DOHH2 (cell line): ENCODE results near the gene COL5A1.

Experiments
- H3F3A ChIP-seq: fragments of 200-600 bp; sonication (generic), shearing (Covaris generic); 2 replicates; pipeline ENCODE4 v1.6.0; 2016; ENCODE audit warnings: antibody characterized with exemption, mild to moderate bottlenecking; ENCODE audit not compliant: control insufficient read depth, insufficient read depth
- H3K27ac ChIP-seq: fragments of 200-600 bp; sonication (generic); 2 replicates; pipeline ENCODE4 v1.5.1; 2014; ENCODE audit warnings: low read depth, mild to moderate bottlenecking, low read length, moderate library complexity
- H3K27me3 ChIP-seq: fragments of 200-600 bp; sonication (generic); 2 replicates; pipeline ENCODE4 v1.6.1; 2014; ENCODE audit warnings: mild to moderate bottlenecking, low read length, mixed read lengths; ENCODE audit not compliant: control insufficient read depth
- H3K36me3 ChIP-seq: fragments of 200-600 bp; sonication (generic); 2 replicates; pipeline ENCODE4 v1.6.1; 2014; ENCODE audit warnings: mild to moderate bottlenecking, low read length, moderate library complexity, mixed read lengths; ENCODE audit not compliant: control insufficient read depth
- H3K4me1 ChIP-seq: fragments of 200-600 bp; sonication (generic); 2 replicates; pipeline ENCODE4 v1.6.1; 2014; ENCODE audit warnings: mild to moderate bottlenecking, low read length, mixed read lengths; ENCODE audit not compliant: control insufficient read depth
- H3K4me2 ChIP-seq: fragments of 200-600 bp; sonication (generic); 2 replicates; pipeline ENCODE4 v1.6.0; 2014; ENCODE audit warnings: mild to moderate bottlenecking, low read length, moderate library complexity
- H3K4me3 ChIP-seq: fragments of 200-600 bp; sonication (generic); 2 replicates; pipeline ENCODE4 v1.5.1; 2014; ENCODE audit warnings: mild to moderate bottlenecking, low read length, mixed read lengths
- H3K79me2 ChIP-seq: fragments of 200-600 bp; sonication (generic); 2 replicates; pipeline ENCODE4 v1.6.1; 2014; ENCODE audit warnings: mild to moderate bottlenecking, low read length, mixed read lengths; ENCODE audit not compliant: control insufficient read depth
- H3K9me2 ChIP-seq: fragments of 200-600 bp; sonication (generic); replicated peaks from 2 replicates; pipeline ENCODE4 v1.6.1; 2014; ENCODE audit warnings: mild to moderate bottlenecking, low read length, mixed read lengths; ENCODE audit not compliant: control insufficient read depth
- H3K9me3 ChIP-seq: fragments of 200-600 bp; sonication (generic); 2 replicates; pipeline ENCODE4 v1.6.1; 2014; ENCODE audit warnings: antibody characterized with exemption, low read length, mixed read lengths; ENCODE audit not compliant: control insufficient read depth, insufficient read depth
- H4K20me1 ChIP-seq: fragments of 200-600 bp; sonication (generic); 2 replicates; pipeline ENCODE4 v1.6.0; 2014; ENCODE audit warnings: low read depth, mild to moderate bottlenecking, antibody characterized with exemption, low read length, moderate library complexity; ENCODE audit not compliant: control insufficient read depth, insufficient read depth
- EZH2phosphoT487 ChIP-seq: fragments of 200-600 bp; sonication (generic); IDR thresholded peaks from 2 replicates; pipeline ENCODE4 v1.6.1; 2017; ENCODE audit warnings: borderline replicate concordance, mild to moderate bottlenecking, antibody characterized with exemption, low read length, moderate library complexity, mixed read lengths
- TF ChIP-seq, protein P1 (sequence below): fragments of 200-600 bp; sonication (generic); IDR thresholded peaks from one replicate; pipeline ENCODE4 v1.5.1; 2014; ENCODE audit warnings: antibody characterized with exemption, mild to moderate bottlenecking, low read depth, low read length; ENCODE audit not compliant: poor library complexity, severe bottlenecking

The COL5A1 gene

GRCh38 chr9:134624621-134625181 lies 16.9 kb upstream of the COL5A1 start:
- H3K27ac ChIP-seq = no peak overlapping the region
- no peak overlapping the region for H3K4me2 ChIP-seq

DNA sequence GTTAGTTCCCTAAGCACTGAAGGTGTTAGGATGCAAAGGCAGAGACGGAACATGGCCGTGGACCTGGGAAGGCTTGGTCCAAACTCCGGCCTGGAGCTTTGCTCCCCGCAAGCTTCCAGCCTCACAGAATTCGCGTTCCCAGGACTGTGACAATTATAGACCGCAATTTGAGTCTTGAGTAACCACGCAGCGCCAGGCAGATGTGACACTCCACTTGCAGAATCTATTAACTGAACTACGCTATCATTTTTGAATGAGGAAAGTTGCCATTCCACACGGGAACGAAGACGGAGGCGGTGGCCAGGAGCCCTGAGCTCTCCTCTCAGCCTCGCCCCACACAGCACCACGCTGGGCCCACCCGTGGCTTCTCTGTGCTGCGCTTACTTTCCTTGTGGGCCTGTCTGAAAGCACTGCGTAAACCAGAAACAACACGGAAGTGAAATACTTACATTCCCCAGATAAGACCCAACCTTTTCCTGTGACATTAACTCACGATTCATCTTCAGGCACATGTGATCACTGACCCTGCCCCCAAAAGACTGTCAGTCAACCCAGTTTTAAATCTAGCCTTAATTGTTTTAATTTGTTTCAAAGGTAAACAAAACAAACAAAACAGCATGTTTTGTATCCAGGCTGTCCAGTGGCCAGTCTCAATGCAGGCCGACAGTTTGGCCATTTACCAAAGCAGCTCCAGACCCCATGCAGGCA lies 16.1 kb upstream of the COL5A1 start:
- Histone ChIP-seq H3K36me3 (no peaks in the 10 kb centered on the region), H3K4me2 (no peak overlapping the region), H3K27ac (no peak overlapping the region), H4K20me1 (no peaks in the 10 kb centered on the region), H3K4me3 (no peak overlapping the region), H3K79me2 (no peaks in the 10 kb centered on the region), H3K4me1 (no peaks in the 10 kb centered on the region), H3K27me3 (no peaks in the 10 kb centered on the region), H3K9me2 (no peaks in the 10 kb centered on the region), H3K9me3 (no peaks in the 10 kb centered on the region), H3F3A (no peaks in the 10 kb centered on the region)
- TF ChIP-seq EZH2phosphoT487 = no peak
- TF ChIP-seq, protein P1, sequence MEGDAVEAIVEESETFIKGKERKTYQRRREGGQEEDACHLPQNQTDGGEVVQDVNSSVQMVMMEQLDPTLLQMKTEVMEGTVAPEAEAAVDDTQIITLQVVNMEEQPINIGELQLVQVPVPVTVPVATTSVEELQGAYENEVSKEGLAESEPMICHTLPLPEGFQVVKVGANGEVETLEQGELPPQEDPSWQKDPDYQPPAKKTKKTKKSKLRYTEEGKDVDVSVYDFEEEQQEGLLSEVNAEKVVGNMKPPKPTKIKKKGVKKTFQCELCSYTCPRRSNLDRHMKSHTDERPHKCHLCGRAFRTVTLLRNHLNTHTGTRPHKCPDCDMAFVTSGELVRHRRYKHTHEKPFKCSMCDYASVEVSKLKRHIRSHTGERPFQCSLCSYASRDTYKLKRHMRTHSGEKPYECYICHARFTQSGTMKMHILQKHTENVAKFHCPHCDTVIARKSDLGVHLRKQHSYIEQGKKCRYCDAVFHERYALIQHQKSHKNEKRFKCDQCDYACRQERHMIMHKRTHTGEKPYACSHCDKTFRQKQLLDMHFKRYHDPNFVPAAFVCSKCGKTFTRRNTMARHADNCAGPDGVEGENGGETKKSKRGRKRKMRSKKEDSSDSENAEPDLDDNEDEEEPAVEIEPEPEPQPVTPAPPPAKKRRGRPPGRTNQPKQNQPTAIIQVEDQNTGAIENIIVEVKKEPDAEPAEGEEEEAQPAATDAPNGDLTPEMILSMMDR = no peak

More at GRCh38 chr9:134624621-134625181, 16.9 kb upstream of the COL5A1 start:
- Histone ChIP-seq H4K20me1 (no peaks in the 10 kb centered on the region), H3F3A (no peaks in the 10 kb centered on the region), H3K36me3 (no peaks in the 10 kb centered on the region), H3K9me2 (no peaks in the 10 kb centered on the region), H3K9me3 (no peaks in the 10 kb centered on the region), H3K4me3 (no peak overlapping the region), H3K79me2 (no peaks in the 10 kb centered on the region), H3K27me3 (no peaks in the 10 kb centered on the region), H3K4me1 (no peaks in the 10 kb centered on the region)
- TF ChIP-seq, protein P1 = no peak
- no peak for TF ChIP-seq EZH2phosphoT487

- Histone ChIP-seq H3K27ac (no peak overlapping the region), H3K9me2 (no peaks in the 10 kb centered on the region), H4K20me1 (no peaks in the 10 kb centered on the region), H3K27me3 (no peaks in the 10 kb centered on the region), H3F3A (no peaks in the 10 kb centered on the region), H3K36me3 (no peaks in the 10 kb centered on the region), H3K4me1 (no peaks in the 10 kb centered on the region), H3K4me3 (no peak overlapping the region), H3K79me2 (no peaks in the 10 kb centered on the region), H3K4me2 (no peak overlapping the region), H3K9me3 (no peaks in the 10 kb centered on the region)
- TF ChIP-seq EZH2phosphoT487 = no peak
- TF ChIP-seq, protein P1 = no peak
Observed at GRCh38 chr9:134626069-134626423, 15.6 kb upstream of the COL5A1 start.
